Central memory CD4-positive, alpha-beta T cell (primary cell): ENCODE data around the gene PCDHGA2.
A peak's percentile ranks its signal among the peaks of the same experiment; 100 is the strongest.
"Not testable (repeated sequence)": the region's sequence is repeated elsewhere in the genome, so short reads cannot be mapped to it uniquely, and the experiment has no call there.

ENCODE experiments used
- DNase-seq: peaks from one replicate; pipeline ENCODE4 v3.0.0; 2022
- total RNA-seq, 3 experiments: gene quantifications; one replicate each; lab custom pipeline; 2026; lab: John Stamatoyannopoulos, UW

PCDHGA2 gene
- 0 to 0.07 (median 0) reads per million in 3 experiments for total RNA-seq

DNA sequence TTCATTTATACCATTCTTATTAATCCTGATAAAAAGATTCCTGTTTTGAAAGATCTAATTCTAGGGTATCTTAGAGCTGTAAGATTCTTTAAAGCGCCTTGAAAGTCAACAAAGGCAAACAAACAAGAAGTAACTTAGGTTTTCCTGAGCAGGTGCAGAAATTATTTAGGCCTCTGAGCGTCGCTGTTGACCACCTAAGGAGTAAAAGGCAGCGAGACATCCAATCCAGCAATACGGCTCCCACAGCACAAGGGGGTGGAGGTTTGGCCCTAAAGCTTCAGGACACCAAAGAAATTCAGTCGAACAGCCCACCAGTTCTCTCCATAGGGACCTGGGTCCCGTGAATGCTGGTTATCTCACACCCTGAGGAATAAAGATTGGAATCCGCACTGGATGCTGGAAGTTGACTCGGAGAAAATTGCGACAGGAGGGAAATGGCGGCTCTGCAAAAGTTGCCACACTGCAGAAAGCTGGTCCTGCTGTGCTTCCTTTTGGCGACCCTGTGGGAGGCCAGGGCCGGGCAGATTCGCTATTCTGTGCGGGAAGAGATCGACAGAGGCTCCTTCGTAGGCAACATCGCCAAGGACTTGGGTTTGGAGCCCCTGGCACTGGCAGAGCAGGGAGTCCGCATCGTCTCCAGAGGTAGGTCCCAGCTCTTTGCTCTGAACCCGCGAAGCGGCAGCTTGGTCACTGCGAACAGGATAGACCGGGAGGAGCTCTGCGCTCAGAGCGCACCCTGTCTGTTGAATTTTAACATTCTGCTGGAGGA is at the start of gene PCDHGA2:
Gene PCDHGA2 (plus strand): TSS at position 223 of the 769 bp plus-strand sequence.
- DNase-seq: no peak

DNA sequence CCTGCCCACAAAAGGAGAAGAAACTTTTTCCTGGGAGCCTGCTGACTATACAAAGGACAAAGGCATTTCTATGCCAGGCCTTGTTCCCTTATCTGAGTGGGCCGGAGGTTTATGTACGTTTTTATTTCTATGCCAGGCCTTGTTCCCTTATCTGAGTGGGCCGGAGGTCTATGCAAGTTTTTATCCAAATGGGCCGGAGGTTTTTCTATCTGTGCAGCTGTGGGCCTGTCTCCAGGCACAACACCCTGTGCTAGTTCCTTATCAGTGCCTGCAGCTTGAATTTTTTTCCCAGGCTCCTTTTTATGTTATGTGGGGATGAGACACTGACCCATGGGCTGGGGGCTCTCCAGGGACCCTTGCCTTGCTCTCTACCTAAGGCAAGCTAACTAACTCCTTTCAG is 40.2 kb upstream of the PCDHGA2 start:
- no peak for DNase-seq

- DNase-seq: no peak
Measured at GRCh38 chr5:141303756-141304155, 34.8 kb upstream of the PCDHGA2 start, which contains the start of gene SLC25A2. Gene SLC25A2, minus strand, starts transcription at chr5:141304049. Its CDS starts 184 bp downstream, at chr5:141303865.

DNA sequence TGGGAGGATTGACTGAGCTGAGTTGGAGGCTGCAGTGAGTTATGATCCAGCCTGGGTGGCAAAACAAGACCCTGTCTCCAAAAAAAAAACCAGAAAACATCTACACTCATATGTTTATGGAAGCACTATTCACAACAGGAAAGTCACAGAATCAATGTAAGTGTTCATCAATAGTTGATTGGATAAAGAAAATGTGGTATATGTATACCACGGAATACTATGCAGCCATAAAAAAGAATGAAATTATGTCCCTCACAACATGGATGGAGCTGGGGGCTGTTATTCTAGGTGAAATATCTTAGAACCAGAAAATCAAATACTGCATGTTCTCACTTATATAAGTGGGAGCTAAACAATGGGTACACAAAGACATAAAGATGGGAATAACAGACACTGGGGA is 31.9 kb upstream of the PCDHGA2 start:
- no peak for DNase-seq

DNA sequence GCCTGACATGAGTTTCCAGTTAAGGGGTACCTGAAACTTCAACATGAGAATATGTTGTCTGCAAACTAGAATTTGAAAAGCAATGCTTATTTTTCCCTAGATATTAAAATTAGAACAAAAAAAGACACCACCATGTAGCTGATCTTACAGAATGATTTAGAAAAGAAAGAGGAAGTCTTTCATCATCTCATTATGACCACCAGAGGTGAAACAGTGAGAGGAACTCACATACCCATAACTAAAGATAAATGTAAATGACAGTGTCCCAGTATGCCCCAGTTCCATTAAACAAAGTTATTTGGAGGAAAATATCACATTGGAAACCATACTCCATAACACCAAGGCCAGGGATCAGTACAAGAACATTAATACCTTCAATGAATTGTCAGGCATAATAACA is 24.8 kb upstream of the PCDHGA2 start:
- no peak for DNase-seq

DNA sequence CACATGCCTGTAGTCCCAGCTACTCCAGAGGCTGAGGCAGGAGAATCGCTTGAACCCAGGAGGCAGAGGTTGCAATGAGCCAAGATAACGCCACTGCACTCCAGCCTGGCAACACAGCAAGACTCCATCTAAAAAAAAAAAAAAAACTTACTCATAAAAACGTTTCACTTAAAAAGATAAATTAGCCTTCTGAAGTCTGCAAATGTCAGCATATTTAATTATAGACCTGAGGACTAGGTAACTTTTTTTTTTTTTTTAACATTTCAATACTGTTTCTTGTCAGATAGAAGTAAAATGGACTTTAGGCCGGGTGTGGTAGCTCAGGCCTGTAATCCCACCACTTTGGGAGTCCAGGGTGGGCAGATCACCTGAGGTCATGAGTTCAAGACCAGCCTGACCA is 21.6 kb upstream of the PCDHGA2 start:
- not testable (repeated sequence) for DNase-seq

- DNase-seq: no peak
Measured at GRCh38 chr5:141319202-141319601, 19.4 kb upstream of the PCDHGA2 start.

DNA sequence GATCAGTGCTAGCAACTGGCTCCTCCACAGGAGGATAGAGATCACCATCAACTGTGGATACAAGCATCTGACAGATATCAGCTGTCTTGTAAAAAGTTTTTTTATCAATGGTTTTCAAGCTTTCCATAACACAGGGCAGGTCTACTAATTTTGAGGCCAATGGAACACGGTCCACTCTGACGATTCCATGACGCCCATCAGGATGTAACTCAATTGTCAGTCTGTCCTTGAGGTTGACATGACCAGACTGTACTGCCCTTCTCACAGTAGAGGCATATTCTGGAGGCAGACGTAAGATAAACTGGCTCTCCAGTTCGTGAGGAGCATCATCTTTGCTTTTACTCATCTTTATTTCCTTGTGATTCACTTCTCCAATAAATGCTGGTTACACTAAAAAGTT is 18.9 kb upstream of the PCDHGA2 start:
- DNase-seq: no peak

DNA sequence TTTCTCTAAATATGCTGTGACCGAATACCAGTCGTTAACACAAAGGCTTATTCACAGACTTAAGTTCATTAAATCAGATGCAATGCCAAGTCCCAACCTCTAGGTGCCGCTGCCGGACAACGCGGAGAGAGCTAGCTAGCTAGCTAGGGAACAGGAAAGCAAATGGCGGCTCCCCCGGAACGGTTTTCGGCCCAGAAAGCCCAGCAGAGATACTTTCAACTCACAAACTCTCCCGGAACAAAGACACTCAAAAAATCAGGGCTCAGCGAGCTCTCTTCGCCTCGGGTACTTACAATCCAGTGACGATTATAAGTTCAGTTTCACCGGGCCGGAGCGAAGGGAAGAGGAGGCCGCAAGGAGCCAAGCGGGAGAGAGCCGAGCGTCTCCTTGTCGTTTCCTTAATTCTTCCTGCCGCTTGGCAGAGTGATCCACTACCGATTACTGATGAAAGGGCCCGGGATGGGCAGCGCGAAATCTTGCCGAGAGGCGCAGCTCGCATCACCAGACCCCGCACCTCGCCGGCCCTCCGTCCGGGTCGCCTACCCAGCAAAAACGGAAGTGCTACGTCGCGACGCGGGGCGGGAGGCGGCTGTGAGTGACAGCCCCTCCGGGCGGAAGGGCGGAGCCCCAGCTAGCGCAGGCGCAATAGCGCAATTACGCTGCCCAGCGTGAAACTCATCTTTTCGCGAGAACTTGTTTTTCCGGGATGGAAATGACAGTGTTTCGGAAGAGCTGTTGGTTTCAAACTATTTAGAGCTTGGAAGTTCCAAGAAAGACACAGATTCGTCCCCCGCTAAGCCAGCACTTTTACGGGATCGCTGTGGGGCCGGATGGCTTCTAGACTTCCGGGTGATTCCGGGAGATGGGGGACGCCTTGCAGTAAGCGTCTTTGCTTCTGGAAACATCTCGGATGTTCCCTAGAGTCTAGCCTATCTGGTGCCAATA is 18.1 kb upstream of the PCDHGA2 start, which contains the start of gene TAF7:
Gene TAF7 (minus strand): TSS at position 560 of the 945 bp plus-strand sequence. CDS start 740 bp downstream, outside the sequence.
- peak; percentile 90 for DNase-seq

- DNase-seq: no peak
Measured at GRCh38 chr5:141322261-141322660, 16.3 kb upstream of the PCDHGA2 start.

GRCh38 chr5:141326088-141326854 is 12.3 kb upstream of the PCDHGA2 start:
- peak; percentile 59 for DNase-seq

DNA sequence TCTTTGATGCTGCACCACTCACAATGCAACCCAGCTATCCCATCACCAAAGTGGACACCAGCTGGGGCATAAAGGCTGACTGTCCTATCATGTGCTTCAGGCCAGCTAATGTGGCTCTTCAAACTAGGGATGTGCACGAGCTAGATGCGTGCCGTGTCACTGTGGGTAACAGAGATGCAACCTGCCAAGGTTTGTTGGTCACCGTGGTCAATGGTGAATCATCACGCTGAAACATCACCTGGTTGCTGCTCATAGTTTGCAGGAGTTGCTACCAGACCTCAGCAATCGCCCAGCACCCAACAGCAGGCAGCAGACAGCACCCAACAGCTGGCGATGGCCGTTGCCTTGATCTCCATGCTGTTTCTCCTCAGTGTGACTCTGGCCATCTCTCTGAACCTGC is 10.3 kb upstream of the PCDHGA2 start:
- no peak for DNase-seq

DNA sequence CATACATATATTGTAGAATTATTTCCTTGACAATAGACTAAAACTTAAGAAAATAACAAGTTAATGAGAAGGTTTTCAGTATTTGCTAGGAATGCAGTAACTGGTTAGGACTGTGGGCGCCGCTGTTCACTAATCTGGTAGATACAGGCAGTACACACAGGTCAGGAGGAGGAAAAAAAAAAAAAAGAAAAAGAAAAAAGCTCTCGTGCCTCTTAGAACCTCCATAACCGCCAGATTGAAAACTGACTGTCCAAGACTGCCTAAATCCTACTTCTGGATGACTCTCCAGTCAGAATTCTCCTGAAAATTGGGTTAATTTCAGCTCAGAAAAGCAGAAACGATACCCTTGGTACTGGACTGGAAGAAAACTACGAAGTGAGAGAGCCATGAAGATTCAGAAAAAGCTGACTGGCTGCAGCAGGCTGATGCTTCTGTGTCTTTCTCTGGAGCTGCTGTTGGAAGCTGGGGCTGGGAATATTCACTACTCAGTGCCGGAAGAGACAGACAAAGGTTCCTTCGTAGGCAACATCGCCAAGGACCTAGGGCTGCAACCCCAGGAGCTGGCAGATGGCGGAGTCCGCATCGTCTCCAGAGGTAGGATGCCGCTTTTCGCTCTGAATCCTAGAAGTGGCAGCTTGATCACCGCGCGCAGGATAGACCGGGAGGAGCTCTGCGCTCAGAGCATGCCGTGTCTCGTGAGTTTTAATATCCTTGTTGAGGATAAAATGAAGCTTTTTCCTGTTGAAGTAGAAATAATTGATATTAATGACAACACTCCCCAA is 8.1 kb upstream of the PCDHGA2 start, which contains the start of gene PCDHGA1:
Gene PCDHGA1 (plus strand): TSS at position 216 of the 782 bp plus-strand sequence.
- peak; percentile 13 for DNase-seq

DNA sequence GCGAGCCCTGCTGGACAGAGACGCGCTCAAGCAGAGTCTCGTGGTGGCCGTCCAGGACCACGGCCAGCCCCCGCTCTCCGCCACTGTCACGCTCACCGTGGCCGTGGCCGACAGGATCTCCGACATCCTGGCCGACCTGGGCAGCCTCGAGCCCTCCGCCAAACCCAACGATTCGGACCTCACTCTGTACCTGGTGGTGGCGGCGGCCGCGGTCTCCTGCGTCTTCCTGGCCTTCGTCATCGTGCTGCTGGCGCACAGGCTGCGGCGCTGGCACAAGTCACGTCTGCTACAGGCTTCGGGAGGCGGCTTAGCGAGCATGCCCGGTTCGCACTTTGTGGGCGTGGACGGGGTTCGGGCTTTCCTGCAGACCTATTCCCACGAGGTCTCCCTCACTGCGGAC is 6.0 kb upstream of the PCDHGA2 start:
- not testable (repeated sequence) for DNase-seq

DNA sequence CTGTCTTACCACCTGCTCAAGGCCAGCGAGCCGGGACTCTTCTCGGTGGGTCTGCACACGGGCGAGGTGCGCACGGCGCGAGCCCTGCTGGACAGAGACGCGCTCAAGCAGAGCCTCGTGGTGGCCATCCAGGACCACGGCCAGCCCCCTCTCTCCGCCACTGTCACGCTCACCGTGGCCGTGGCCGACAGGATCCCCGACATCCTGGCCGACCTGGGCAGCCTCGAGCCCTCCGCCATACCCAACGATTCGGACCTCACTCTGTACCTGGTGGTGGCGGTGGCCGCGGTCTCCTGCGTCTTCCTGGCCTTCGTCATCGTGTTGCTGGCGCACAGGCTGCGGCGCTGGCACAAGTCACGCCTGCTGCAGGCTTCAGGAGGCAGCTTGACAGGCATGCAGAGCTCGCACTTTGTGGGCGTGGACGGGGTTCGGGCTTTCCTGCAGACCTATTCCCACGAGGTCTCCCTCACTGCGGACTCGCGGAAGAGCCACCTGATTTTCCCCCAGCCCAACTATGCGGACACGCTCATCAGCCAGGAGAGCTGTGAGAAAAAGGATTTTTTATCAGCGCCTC is 2.3 kb downstream of the PCDHGA2 start:
- not testable (repeated sequence) for DNase-seq

DNA sequence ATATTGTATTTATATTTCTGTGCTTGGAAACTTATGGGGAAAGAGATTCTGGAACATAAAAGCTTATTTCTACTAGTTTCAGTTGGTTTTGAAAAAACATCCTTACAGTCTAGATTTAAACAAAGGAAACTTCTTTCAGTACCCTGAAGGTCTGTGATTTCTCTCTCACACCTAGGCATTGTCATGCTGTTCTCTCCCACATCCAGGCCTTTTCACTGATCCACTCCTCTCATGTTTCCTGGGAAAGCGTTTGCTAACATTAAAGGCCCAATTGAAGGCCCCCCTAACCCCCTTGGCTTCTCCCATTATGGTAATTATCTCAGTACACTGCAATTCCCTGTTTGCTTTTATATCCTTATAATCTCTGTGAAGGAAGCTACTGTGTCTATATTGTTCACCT is 4.2 kb downstream of the PCDHGA2 start:
- DNase-seq: no peak

DNA sequence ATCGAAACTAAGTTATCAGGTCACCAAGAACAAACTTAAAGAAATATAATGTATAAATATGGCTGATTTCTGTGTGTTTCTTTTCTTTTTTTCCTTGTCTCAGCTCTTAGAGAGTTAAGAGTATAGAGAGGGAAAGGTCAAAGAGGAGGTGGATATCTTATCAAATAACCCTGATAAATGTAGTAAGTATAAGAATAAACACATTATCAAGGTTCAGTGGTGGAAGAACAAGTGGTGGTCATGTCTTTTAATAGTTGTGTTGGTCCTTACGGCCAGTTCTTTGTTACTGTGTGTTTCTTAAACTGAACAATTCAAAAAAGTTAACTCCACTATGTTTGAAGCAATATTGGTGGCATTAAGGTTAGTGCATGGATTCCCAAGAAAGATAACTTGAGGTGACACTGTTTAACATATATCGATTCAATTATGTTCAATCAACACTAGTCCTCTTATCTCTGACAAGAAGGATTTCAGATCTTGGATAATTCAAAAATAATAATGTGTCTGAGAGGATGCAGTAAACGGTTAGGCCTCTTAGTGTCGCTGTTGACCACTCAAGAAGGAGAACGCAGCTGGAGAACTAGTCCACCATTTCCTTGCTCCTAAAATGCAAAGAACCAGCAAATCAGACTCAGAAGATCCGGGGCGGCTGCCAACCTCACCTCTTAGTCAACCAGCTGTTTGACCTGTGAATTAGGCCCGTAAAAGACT is 4.8 kb downstream of the PCDHGA2 start, which contains the start of gene PCDHGA3:
Gene PCDHGA3 (plus strand): TSS at position 588 of the 711 bp plus-strand sequence. CDS start 205 bp downstream, outside the sequence.
- DNase-seq: no peak

DNA sequence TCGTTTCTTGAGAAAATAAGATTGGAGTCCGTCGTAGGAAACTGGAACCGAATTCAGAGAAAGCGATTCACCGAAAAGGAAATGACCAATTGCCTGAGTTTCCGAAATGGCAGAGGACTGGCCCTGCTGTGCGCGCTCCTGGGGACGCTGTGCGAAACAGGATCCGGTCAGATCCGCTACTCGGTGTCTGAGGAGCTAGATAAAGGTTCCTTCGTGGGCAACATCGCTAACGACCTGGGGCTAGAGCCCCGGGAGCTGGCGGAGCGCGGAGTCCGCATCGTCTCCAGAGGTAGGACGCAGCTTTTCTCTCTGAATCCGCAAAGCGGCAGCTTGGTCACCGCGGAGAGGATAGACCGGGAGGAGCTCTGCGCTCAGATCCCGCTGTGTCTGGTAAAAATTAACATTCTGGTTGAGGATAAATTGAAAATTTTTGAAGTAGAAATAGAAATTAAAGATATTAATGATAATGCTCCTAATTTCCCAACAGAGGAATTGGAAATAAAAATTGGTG is 5.4 kb downstream of the PCDHGA2 start:
- no peak for DNase-seq

- DNase-seq: no peak
Measured at GRCh38 chr5:141345327-141345726, 6.8 kb downstream of the PCDHGA2 start.

DNA sequence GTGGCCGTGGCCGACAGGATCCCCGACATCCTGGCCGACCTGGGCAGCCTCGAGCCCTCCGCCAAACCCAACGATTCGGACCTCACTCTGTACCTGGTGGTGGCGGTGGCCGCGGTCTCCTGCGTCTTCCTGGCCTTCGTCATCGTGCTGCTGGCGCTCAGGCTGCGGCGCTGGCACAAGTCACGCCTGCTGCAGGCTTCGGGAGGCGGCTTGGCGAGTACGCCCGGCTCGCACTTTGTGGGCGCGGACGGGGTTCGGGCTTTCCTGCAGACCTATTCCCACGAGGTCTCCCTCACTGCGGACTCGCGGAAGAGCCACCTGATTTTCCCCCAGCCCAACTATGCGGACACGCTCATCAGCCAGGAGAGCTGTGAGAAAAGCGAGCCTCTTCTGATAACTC is 7.5 kb downstream of the PCDHGA2 start:
- not testable (repeated sequence) for DNase-seq
